Activated CD8-positive, alpha-beta memory T cell treated with anti-CD3 and anti-CD28 coated beads, Interleukin-2, amount 10 ng/mL, durations not matched to agents 7 days and 5 days (primary cell): ENCODE measurements around the gene ACSS3. TPM values are rescaled to one million over a fixed set of nuclear protein-coding genes. Genes with fewer than 3 reads are reported as not detected.
"Not testable (repeated sequence)": the region's sequence is repeated elsewhere in the genome, so short reads cannot be mapped to it uniquely, and the experiment has no call there.

Source experiments
- ATAC-seq: fragments of 150-1000 bp; cut with Tn5 transposase; one replicate; pipeline ENCODE4 v1.10.0; 2021; ENCODE audit warnings: moderate library complexity
- CTCF ChIA-PET: fragments of 350-600 bp; sonication (Branson Sonifier 250); formaldehyde crosslinking; loops from one replicate; lab custom pipeline; 2021; ENCODE audit warnings: antibody characterized with exemption; lab: Charles Lee
- DNase-seq: peaks from one replicate; pipeline ENCODE4 v3.0.0-alpha.2; 2020
- H3K27ac Mint-ChIP-seq: one replicate; pipeline ENCODE4 v1.8.0; 2021; ENCODE audit warnings: mild to moderate bottlenecking, mixed read lengths
- H3K27me3 Mint-ChIP-seq: one replicate; pipeline ENCODE4 v1.8.0; 2021; ENCODE audit warnings: mixed read lengths
- H3K36me3 Mint-ChIP-seq: one replicate; pipeline ENCODE4 v1.8.0; 2021; ENCODE audit warnings: mild to moderate bottlenecking, mixed read lengths
- H3K4me1 Mint-ChIP-seq: one replicate; pipeline ENCODE4 v1.8.0; 2021; ENCODE audit warnings: mixed read lengths
- H3K4me3 Mint-ChIP-seq: one replicate; pipeline ENCODE4 v1.8.0; 2021; ENCODE audit warnings: mild to moderate bottlenecking, moderate library complexity, mixed read lengths
- H3K9me3 Mint-ChIP-seq: one replicate; pipeline ENCODE4 v1.8.0; 2022; ENCODE audit warnings: low read depth, mixed read lengths
- total RNA-seq, 2 experiments: library from RNA; stranded (reverse); gene quantifications; one replicate each; pipeline ENCODE4 v1.2.3, GENCODE V29; 2021

ACSS3 gene
- total RNA-seq, 2 experiments from 2014 or later: not detected

GRCh38 chr12:81162391-81163136 is 84.7 kb downstream of the ACSS3 start:
- H3K4me1 Mint-ChIP-seq: no peaks in the 10 kb centered on the region
- no peak for ATAC-seq
- CTCF ChIA-PET: no interaction called here

DNA sequence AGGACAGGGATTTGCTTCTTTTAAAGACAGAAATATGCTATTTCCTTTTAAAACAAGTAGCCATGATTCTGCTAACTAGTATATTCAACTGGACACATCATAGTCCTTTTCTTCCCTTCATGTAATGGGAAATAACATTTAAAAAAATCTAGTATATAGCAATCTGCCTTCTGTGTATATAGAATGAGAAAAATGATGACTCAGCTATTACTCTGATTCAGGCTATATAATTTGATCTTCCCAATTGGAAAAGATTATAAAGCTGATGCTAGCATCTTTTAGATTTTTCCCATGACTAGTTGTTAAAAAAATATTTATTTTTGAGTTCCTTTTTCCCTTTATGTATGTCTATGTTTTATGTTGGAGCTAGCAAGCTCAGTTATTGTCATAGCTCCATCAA is 86.9 kb downstream of the ACSS3 start:
- Mint-ChIP-seq H3K36me3 (no peaks in the 10 kb centered on the region), H3K27me3 (no peaks in the 10 kb centered on the region), H3K4me1 (no peaks in the 10 kb centered on the region), H3K4me3 (no peak overlapping the region), H3K27ac (no peak overlapping the region), H3K9me3 (peaks cover 9% of the 10 kb centered on the region)
- ATAC-seq (no peak), DNase-seq (no peak)
- CTCF ChIA-PET: no interaction called here

More at GRCh38 chr12:81162391-81163136, 84.7 kb downstream of the ACSS3 start:
- Mint-ChIP-seq H3K27ac (no peak overlapping the region), H3K9me3 (peaks cover 4% of the 10 kb centered on the region), H3K27me3 (no peaks in the 10 kb centered on the region), H3K4me3 (no peak overlapping the region), H3K36me3 (no peaks in the 10 kb centered on the region)
- no peak for DNase-seq

GRCh38 chr12:81166790-81167189 is 88.9 kb downstream of the ACSS3 start:
- DNase-seq (no peak), ATAC-seq (no peak)
- H3K36me3 Mint-ChIP-seq: no peaks in the 10 kb centered on the region
- H3K4me1 Mint-ChIP-seq: no peaks in the 10 kb centered on the region
- no peak overlapping the region for H3K4me3 Mint-ChIP-seq
- no peaks in the 10 kb centered on the region for H3K27me3 Mint-ChIP-seq
- H3K9me3 Mint-ChIP-seq: peaks cover 9% of the 10 kb centered on the region
- no peak overlapping the region for H3K27ac Mint-ChIP-seq
- CTCF ChIA-PET: no interaction called here

GRCh38 chr12:81167694-81168093 is 89.8 kb downstream of the ACSS3 start:
- Mint-ChIP-seq H3K27me3 (no peaks in the 10 kb centered on the region), H3K27ac (no peak overlapping the region), H3K4me1 (no peaks in the 10 kb centered on the region), H3K36me3 (no peaks in the 10 kb centered on the region), H3K4me3 (no peak overlapping the region), H3K9me3 (peaks cover 9% of the 10 kb centered on the region)
- ATAC-seq (no peak), DNase-seq (no peak)
- CTCF ChIA-PET: no interaction called here

GRCh38 chr12:81168445-81168844 is 90.6 kb downstream of the ACSS3 start:
- H3K4me3 Mint-ChIP-seq: no peak overlapping the region
- H3K27ac Mint-ChIP-seq: no peak overlapping the region
- DNase-seq (no peak), ATAC-seq (no peak)
- H3K27me3 Mint-ChIP-seq: no peaks in the 10 kb centered on the region
- H3K36me3 Mint-ChIP-seq: no peaks in the 10 kb centered on the region
- peaks cover 9% of the 10 kb centered on the region for H3K9me3 Mint-ChIP-seq
- H3K4me1 Mint-ChIP-seq: no peaks in the 10 kb centered on the region
- CTCF ChIA-PET: no interaction called here

DNA sequence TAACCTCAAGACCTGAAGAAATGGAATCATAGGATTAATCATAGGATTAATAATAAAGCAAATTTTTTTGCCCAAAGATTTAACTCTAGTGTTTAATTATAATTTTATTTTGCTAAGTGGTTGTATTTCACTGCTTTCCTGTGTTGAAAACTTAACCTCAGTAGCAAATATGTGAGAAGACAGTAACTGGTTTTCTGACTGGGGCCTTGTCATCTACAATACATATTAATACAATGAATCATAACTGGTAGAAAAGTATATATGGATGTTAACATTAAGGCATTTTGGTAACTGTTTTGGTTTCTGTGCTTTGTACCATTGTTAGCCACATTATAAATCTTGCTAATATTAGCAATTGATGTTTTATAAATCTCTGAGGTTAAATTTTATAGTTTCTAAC is 92.2 kb downstream of the ACSS3 start:
- CTCF ChIA-PET: no interaction called here
- H3K27ac Mint-ChIP-seq: no peak overlapping the region
- no peak for ATAC-seq

GRCh38 chr12:81172851-81173250 is 95.0 kb downstream of the ACSS3 start:
- H3K36me3 Mint-ChIP-seq: no peaks in the 10 kb centered on the region
- H3K9me3 Mint-ChIP-seq: peaks cover 13% of the 10 kb centered on the region
- H3K4me3 Mint-ChIP-seq: no peak overlapping the region
- ATAC-seq: no peak
- no peaks in the 10 kb centered on the region for H3K4me1 Mint-ChIP-seq
- H3K27ac Mint-ChIP-seq: no peak overlapping the region
- CTCF ChIA-PET: no interaction called here
- DNase-seq: no peak
- no peaks in the 10 kb centered on the region for H3K27me3 Mint-ChIP-seq

More for the DNA sequence above, 92.2 kb downstream of the ACSS3 start:
- H3K4me3 Mint-ChIP-seq: no peak overlapping the region
- H3K27me3 Mint-ChIP-seq: no peaks in the 10 kb centered on the region
- H3K36me3 Mint-ChIP-seq: no peaks in the 10 kb centered on the region
- no peak for DNase-seq
- H3K9me3 Mint-ChIP-seq: peaks cover 11% of the 10 kb centered on the region
- H3K4me1 Mint-ChIP-seq: no peaks in the 10 kb centered on the region

GRCh38 chr12:81174664-81175063 is 96.8 kb downstream of the ACSS3 start:
- Mint-ChIP-seq H3K4me1 (no peaks in the 10 kb centered on the region), H3K36me3 (no peaks in the 10 kb centered on the region), H3K9me3 (peaks cover 10% of the 10 kb centered on the region), H3K4me3 (no peak overlapping the region), H3K27ac (no peak overlapping the region), H3K27me3 (no peaks in the 10 kb centered on the region)
- ATAC-seq: no peak
- DNase-seq: no peak
- CTCF ChIA-PET: no interaction called here

GRCh38 chr12:81176796-81177195 is 98.9 kb downstream of the ACSS3 start:
- CTCF ChIA-PET: no interaction called here
- DNase-seq (no peak), ATAC-seq (no peak)
- Mint-ChIP-seq H3K9me3 (peaks cover 10% of the 10 kb centered on the region), H3K4me1 (no peaks in the 10 kb centered on the region), H3K27me3 (no peaks in the 10 kb centered on the region), H3K36me3 (no peaks in the 10 kb centered on the region), H3K27ac (no peak overlapping the region), H3K4me3 (no peak overlapping the region)

- CTCF ChIA-PET: no interaction called here
- no peak for ATAC-seq
- H3K27me3 Mint-ChIP-seq: no peaks in the 10 kb centered on the region
Observed at GRCh38 chr12:81181691-81182090, 103.8 kb downstream of the ACSS3 start.

GRCh38 chr12:81187686-81188085 is 109.8 kb downstream of the ACSS3 start:
- Mint-ChIP-seq H3K9me3 (peaks cover 5% of the 10 kb centered on the region), H3K27ac (no peak overlapping the region), H3K27me3 (no peaks in the 10 kb centered on the region), H3K4me1 (no peaks in the 10 kb centered on the region), H3K36me3 (no peaks in the 10 kb centered on the region), H3K4me3 (no peak overlapping the region)
- CTCF ChIA-PET: no interaction called here
- ATAC-seq (no peak), DNase-seq (no peak)

More at GRCh38 chr12:81181691-81182090, 103.8 kb downstream of the ACSS3 start:
- DNase-seq: no peak
- peaks cover 3% of the 10 kb centered on the region for H3K9me3 Mint-ChIP-seq
- H3K4me1 Mint-ChIP-seq: no peaks in the 10 kb centered on the region
- H3K36me3 Mint-ChIP-seq: no peaks in the 10 kb centered on the region
- H3K4me3 Mint-ChIP-seq: no peak overlapping the region
- no peak overlapping the region for H3K27ac Mint-ChIP-seq

DNA sequence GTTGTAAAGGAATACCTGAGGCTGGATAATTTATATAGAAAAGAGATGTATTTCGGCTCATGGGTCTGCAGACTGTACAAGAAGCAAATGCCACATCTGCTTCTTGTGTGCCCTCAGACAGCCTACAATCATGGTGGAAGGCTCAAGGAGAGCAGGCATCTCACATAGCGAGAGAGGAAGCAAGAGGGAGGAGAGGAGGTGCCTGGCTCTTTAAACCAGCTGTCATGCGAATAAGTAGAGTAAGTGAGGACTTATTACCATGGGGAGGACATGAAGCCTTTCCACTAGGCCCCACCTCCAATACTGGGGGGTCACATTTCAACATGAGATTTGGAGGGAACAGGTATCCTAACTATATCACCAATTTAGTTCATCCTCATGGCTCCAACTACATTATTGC is 118.7 kb downstream of the ACSS3 start:
- no peaks in the 10 kb centered on the region for H3K4me1 Mint-ChIP-seq
- no peak overlapping the region for H3K4me3 Mint-ChIP-seq
- no peaks in the 10 kb centered on the region for H3K36me3 Mint-ChIP-seq
- no peak for ATAC-seq
- H3K27me3 Mint-ChIP-seq: no peaks in the 10 kb centered on the region
- peaks cover 9% of the 10 kb centered on the region for H3K9me3 Mint-ChIP-seq
- no peak overlapping the region for H3K27ac Mint-ChIP-seq
- CTCF ChIA-PET: no interaction called here
- no peak for DNase-seq

DNA sequence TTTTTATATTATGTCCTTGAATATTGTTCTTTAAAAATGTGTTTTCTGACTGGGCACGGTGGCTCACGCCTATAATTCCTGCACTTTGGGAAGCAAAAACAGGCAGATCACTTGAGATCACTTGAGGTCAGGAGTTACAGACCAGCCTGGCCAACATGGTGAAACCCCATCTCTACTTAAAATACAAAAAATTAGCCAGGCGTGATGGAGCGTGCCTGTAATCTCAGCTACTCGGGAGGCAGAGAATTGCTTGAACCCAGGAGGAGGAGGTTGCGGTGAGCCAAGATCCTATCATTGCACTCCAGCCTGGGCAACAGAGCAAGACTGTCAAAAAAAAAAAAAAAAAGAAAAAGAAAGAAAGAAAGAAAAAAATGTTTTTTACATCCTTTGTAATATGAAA is 122.7 kb downstream of the ACSS3 start:
- H3K36me3 Mint-ChIP-seq, H3K27me3 Mint-ChIP-seq, H3K9me3 Mint-ChIP-seq, DNase-seq, H3K27ac Mint-ChIP-seq, ATAC-seq, H3K4me3 Mint-ChIP-seq, H3K4me1 Mint-ChIP-seq, CTCF ChIA-PET: not testable (repeated sequence)

- Mint-ChIP-seq H3K27me3 (no peaks in the 10 kb centered on the region), H3K27ac (no peak overlapping the region), H3K4me3 (no peak overlapping the region), H3K9me3 (no peaks in the 10 kb centered on the region), H3K36me3 (no peaks in the 10 kb centered on the region), H3K4me1 (no peaks in the 10 kb centered on the region)
- CTCF ChIA-PET: no interaction called here
- no peak for ATAC-seq
- DNase-seq: no peak
Observed at GRCh38 chr12:81203671-81204204, 125.9 kb downstream of the ACSS3 start.
